Stomach (tissue), 9 donors: ENCODE results near the gene GPR151. TPM values are rescaled to one million over a fixed set of nuclear protein-coding genes. Genes with fewer than 3 reads are reported as not detected.

Experiments used
- DNase-seq, 2 donors: peaks; one replicate each; pipeline versions ENCODE4 v3.0.0 to v3.0.0-alpha.2; 2013 to 2019
- H3K27ac ChIP-seq, 5 donors: fragments of 200-600 bp in 4 of 5; sonication (generic) in 4 of 5; one replicate each; pipeline ENCODE4 v1.5.1; 2013 to 2019; ENCODE audit warnings: mild to moderate bottlenecking in 1 of 5, moderate library complexity in 1 of 5
- H3K27me3 ChIP-seq, 3 donors: fragments of 200-600 bp; sonication (generic); one replicate each; pipeline ENCODE4 v1.5.1; 2017 to 2019; ENCODE audit warnings: mixed run types in 1 of 3
- H3K36me3 ChIP-seq, 4 donors: fragments of 200-600 bp; sonication (generic); 1 replicate in 3 of 4; 2 replicates in 1 of 4; pipeline ENCODE4 v1.5.1; 2016 to 2019
- H3K4me1 ChIP-seq, 4 donors: fragments of 200-600 bp; sonication (generic); one replicate each; pipeline ENCODE4 v1.5.1; 2016 to 2019
- H3K4me3 ChIP-seq, 4 donors: fragments of 200-600 bp; sonication (generic) in 3 of 4; one replicate each; pipeline ENCODE4 v1.5.1; 2016 to 2019; ENCODE audit warnings: mild to moderate bottlenecking in 1 of 4
- H3K9me3 ChIP-seq, 4 donors: fragments of 200-600 bp; sonication (generic); one replicate each; pipeline ENCODE4 v1.5.1; 2016 to 2019
- CTCF ChIP-seq, 7 experiments: fragments of 450-650 bp in 4 of 7; fragments of 200-600 bp in 3 of 7; sonication (generic) in 3 of 7; IDR thresholded peaks; one replicate each; pipeline ENCODE4 v1.5.1; 2016 to 2019; ENCODE audit warnings: antibody characterized with exemption in 7 of 7, control low read depth in 2 of 7, mild to moderate bottlenecking in 1 of 7
- EP300 ChIP-seq: sonication (generic); formaldehyde crosslinking; IDR thresholded peaks from one replicate; pipeline ENCODE4 v1.6.1; 2017; ENCODE audit warnings: antibody characterized with exemption
- POLR2A ChIP-seq, 4 donors: fragments of 450-650 bp; IDR thresholded peaks; one replicate each; pipeline ENCODE4 v1.6.1; 2016; ENCODE audit warnings: antibody characterized with exemption in 4 of 4, control low read depth in 2 of 4, mild to moderate bottlenecking in 1 of 4, moderate library complexity in 1 of 4
- POLR2AphosphoS5 ChIP-seq, 3 donors: sonication (generic); formaldehyde crosslinking; IDR thresholded peaks; one replicate each; pipeline ENCODE4 v1.6.1; 2016; ENCODE audit warnings: antibody characterized with exemption in 3 of 3
- WGBS, 5 donors: extraction: QIAGEN DNeasy Blood & Tissue Kit in 3 of 5; methylation state at CpG; one replicate each; pipeline versions ENCODE4 v1.1.5 to v1.1.7; 2013 to 2018; 5-methylcytosine and 5-hydroxymethylcytosine counted together
- intact Hi-C: fragments of 100-400 bp; cut with DNase I; formaldehyde crosslinking; loops from one replicate; pipeline ENCODE4 v1.15.1; 2023; ENCODE audit warnings: low total_unique reads
- polyA plus RNA-seq, 3 donors: library from polyadenylated mRNA; stranded (reverse); fragments of 200-250 nt; gene quantifications; one replicate each; pipeline ENCODE4 v1.2.3, GENCODE V29; 2013
- total RNA-seq, 5 donors: library from RNA; depleted of rRNA; stranded (reverse); fragments of >200 nt; gene quantifications; one replicate each; pipeline versions ENCODE4 v1.1.0 to v1.2.3, GENCODE V29; 2014 to 2016
- donor health status: healthy with polysubstance abuse.
- donor health status: Bipolar disorder and iron deficiency.
- donor health status: healthy.

GPR151 gene
- total and polyA plus RNA-seq, 8 donors: not detected

GRCh38 chr5:146529984-146530383 lies 14.0 kb upstream of the GPR151 start:
- intact Hi-C loops: no loop called here
- Histone ChIP-seq H3K9me3 (no peaks in the 10 kb centered on the region), H3K27ac (no peak overlapping the region), H3K27me3 (no peaks in the 10 kb centered on the region), H3K36me3 (no peaks in the 10 kb centered on the region), H3K4me1 (no peaks in the 10 kb centered on the region), H3K4me3 (no peak overlapping the region)
- no peak for TF ChIP-seq POLR2A (IDR thresholded peaks at IDR 0.05)
- no peak for TF ChIP-seq POLR2AphosphoS5 (IDR thresholded peaks at IDR 0.05)
- TF ChIP-seq EP300: no peak
- no peak for TF ChIP-seq CTCF (IDR thresholded peaks at IDR 0.05)
- WGBS, 5 donors: 57 to 92% (median 76%) methylated on average over 2 of the region's 2 CpGs
- no peak for DNase-seq

- no peaks in the 10 kb centered on the region for H3K36me3 ChIP-seq
- H3K27me3 ChIP-seq: no peaks in the 10 kb centered on the region
- H3K4me1 ChIP-seq: no peaks in the 10 kb centered on the region
- H3K4me3 ChIP-seq: no peak overlapping the region
- no peak overlapping the region for H3K27ac ChIP-seq
- H3K9me3 ChIP-seq: no peaks in the 10 kb centered on the region
- intact Hi-C loops: no loop called here
- TF ChIP-seq CTCF (IDR thresholded peaks at IDR 0.05): no peak
- TF ChIP-seq EP300: no peak
- TF ChIP-seq POLR2AphosphoS5 (IDR thresholded peaks at IDR 0.05): no peak
- no peak for TF ChIP-seq POLR2A (IDR thresholded peaks at IDR 0.05)
- 58 to 67% (median 66%) methylated on average over 4 of the region's 4 CpGs for WGBS, 5 donors
- no peak for DNase-seq
Observed at GRCh38 chr5:146528236-146528635, 12.2 kb upstream of the GPR151 start.

DNA sequence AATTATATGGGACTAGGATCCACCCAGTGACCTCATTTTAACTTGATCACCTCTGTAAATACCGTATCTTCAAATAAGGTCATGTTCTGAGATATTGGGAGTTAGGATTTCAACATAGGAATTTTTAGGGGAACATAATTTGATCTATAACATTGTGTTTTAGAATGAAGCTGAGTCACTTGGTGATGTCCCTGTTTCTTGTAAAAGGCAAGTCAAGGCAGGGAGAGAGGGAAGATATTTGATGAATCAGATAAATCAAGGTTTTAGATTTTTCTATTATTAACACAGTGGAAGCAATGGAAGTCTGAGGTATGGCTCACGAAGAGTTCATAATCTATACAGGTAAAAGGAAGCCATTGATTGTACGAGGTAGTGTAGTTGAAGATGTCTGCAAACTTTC lies 11.8 kb upstream of the GPR151 start:
- no peaks in the 10 kb centered on the region for H3K27me3 ChIP-seq
- H3K4me3 ChIP-seq: no peak overlapping the region
- no peak for DNase-seq
- intact Hi-C loops: no loop called here
- 79 to 89% (median 86%) methylated on average over 3 of the region's 3 CpGs for WGBS, 5 donors
- no peak for TF ChIP-seq EP300
- TF ChIP-seq POLR2AphosphoS5 (IDR thresholded peaks at IDR 0.05): no peak
- no peak for TF ChIP-seq CTCF (IDR thresholded peaks at IDR 0.05)
- no peak for TF ChIP-seq POLR2A (IDR thresholded peaks at IDR 0.05)
- no peaks in the 10 kb centered on the region for H3K36me3 ChIP-seq
- H3K9me3 ChIP-seq: no peaks in the 10 kb centered on the region
- H3K4me1 ChIP-seq: no peaks in the 10 kb centered on the region
- no peak overlapping the region for H3K27ac ChIP-seq

GRCh38 chr5:146523698-146524097 lies 7.7 kb upstream of the GPR151 start:
- Histone ChIP-seq H3K4me3 (no peak overlapping the region), H3K27me3 (peaks cover 0 to 3% (median 0%) of the 10 kb centered on the region in 3 donors), H3K4me1 (no peaks in the 10 kb centered on the region), H3K9me3 (no peaks in the 10 kb centered on the region), H3K27ac (no peak overlapping the region), H3K36me3 (no peaks in the 10 kb centered on the region)
- intact Hi-C loops: no loop called here
- WGBS, 5 donors: 75 to 83% (median 78%) methylated on average over 3 of the region's 3 CpGs
- TF ChIP-seq EP300 (no peak), POLR2A (IDR thresholded peaks at IDR 0.05) (no peak), POLR2AphosphoS5 (IDR thresholded peaks at IDR 0.05) (no peak), CTCF (IDR thresholded peaks at IDR 0.05) (no peak)
- DNase-seq: no peak
